NCI-H526 (cell line): ENCODE data around the gene WWC1.

ENCODE experiments used
- DNase-seq, 2 experiments: peaks; one replicate each; lab custom pipeline; 2025; lab: John Stamatoyannopoulos, UW

WWC1 gene

DNA sequence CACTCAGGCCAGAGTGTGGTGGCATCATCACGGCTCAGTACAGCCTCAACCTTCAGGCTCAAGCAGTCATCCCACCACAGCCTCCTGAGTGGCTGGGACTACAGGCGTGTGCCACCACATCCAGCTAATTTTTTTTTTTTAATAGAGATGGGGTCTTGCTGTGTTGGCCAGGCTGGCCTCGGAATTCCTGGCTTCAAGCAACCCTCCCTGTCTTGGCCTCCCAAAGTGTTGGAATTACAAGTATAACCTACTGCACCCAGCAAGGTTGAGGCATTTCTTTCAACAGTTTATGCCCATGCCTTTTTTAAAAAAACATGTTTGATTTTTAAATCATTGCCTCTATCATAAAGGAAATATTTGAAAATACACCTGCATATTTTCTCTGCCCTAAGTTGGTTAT, 197.6 kb downstream of the WWC1 start:
- no peak for DNase-seq

DNA sequence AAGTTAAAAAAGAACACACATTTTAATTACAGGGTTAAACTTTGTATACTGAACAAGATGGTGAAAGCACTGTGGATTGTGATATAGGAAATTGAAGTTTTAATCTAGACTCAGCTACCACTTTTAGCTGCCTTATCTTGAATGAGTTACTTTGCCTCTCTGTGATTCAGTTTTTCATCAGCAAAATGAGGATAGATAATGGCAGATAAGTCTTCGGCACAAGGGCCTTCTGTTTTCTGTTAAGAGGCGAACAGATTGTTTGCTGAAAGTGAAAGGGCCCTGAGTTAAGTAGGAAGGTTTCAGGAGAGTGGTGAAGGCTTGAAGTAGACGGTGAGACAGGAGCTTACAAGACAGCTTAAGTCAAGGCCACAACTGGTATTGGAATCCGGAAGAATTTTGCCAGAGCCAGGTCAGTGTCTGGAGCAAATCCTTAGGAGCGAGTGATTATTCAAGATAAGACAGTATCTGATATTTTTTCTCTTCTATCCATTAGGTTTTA, 202.7 kb downstream of the WWC1 start:
- DNase-seq: no peak

DNA sequence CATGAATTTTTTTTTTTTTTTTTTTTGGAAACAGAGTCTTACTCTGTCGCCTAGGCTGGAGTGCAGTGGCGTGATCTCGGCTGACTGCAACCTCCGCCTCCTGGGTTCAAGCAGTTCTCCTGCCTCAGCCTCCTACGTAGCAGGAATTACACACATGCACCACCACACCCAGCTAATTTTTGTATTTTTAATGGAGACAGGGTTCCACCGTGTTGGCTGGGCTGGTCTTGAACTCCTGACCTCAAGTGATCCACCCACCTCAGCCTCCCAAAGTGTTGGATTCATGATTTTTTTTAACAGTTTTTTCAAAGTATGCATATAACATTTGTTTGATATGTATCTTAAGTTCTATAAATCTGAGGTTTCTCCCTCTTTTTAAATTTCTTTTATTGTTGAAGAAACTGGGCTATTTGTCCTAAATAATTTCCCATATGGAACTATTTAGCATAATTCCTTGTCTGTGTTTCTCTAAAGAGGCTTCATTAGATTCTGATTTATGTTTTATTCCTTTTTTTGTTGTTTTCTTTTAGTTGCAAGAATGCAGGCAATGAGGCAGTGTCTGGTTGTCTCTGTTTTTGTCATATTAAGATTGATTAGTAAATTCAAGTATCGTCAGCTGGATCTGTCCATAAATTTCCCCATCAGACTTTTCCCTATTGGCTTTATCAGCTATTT, 211.3 kb downstream of the WWC1 start:
- DNase-seq: no peak

DNA sequence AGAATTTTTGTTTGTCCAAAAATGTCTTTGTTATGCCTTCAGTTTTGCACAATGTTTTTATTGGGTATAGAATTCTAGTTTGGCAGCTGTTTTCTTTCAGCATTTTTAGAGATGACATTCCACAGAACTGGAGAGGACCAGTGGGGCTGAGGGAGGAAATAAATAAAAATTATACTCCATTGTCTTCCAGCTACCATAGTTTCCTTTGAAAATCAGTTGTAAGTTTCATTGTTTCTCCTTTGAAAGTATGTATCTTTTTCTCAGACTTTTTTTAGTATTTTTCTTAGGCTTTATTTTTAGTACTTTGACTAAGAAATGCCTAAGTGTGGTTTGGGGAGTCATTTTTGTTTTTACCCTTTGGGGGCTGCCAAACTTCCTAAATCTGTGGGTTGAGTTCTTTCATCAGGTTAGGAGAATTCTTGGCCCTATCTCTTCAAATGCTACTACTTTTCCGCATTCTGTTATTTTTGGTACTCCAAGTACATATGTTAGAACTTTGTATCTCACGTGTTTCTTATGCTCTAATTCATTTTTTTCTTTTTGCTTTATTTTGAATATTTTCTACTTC, 222.5 kb downstream of the WWC1 start:
- no peak for DNase-seq
